H1 (cell line): Measurements from ENCODE around the gene SMAP2. TPM values are rescaled to one million over a fixed set of nuclear protein-coding genes. Genes with fewer than 3 reads are reported as not detected.

Source experiments
- CTCF ChIA-PET: fragments of 300-600 bp; sonication (Branson Sonifier 250); formaldehyde crosslinking; loops from one replicate; lab custom pipeline; 2021; ENCODE audit not compliant: partially characterized antibody; lab: Charles Lee
- POLR2A ChIA-PET: fragments of 300-600 bp; sonication (Branson Sonifier 250); formaldehyde crosslinking; loops from one replicate; lab custom pipeline; 2021; ENCODE audit warnings: inconsistent platforms; ENCODE audit not compliant: partially characterized antibody; lab: Charles Lee
- DNase-seq, 2 experiments: peaks; one replicate each; pipeline versions ENCODE4 v3.0.0 to v3.0.0-alpha.2; 2010 to 2022; ENCODE audit warnings: low spot score in 2 of 2, low read depth in 1 of 2, mixed read lengths in 1 of 2
- FAIRE-seq: peaks from 2 replicates; lab custom pipeline; 2011; peaks lifted over from hg19 to GRCh38; lab: Jason Lieb, UNC
- H2AFZ ChIP-seq: 2 replicates; pipeline ENCODE4 v1.8.1; 2012; ENCODE audit warnings: low read length, inconsistent platforms
- H2AK5ac ChIP-seq: 2 replicates; pipeline ENCODE4 v1.6.1; 2013; ENCODE audit warnings: low read depth, low read length
- H2BK120ac ChIP-seq: replicated peaks from 2 replicates; pipeline ENCODE3; 2013; ENCODE audit warnings: low read depth, low read length, inconsistent platforms
- H2BK12ac ChIP-seq: 2 replicates; pipeline ENCODE4 v1.6.1; 2013; ENCODE audit warnings: low read depth, low read length
- H2BK15ac ChIP-seq: 2 replicates; pipeline ENCODE4 v1.6.1; 2013; ENCODE audit warnings: low read length
- H2BK20ac ChIP-seq: 2 replicates; pipeline ENCODE4 v1.6.1; 2013; ENCODE audit warnings: low read length
- H2BK5ac ChIP-seq: 2 replicates; pipeline ENCODE4 v1.6.1; 2013; ENCODE audit warnings: low read depth, low read length
- H3K14ac ChIP-seq: 2 replicates; pipeline ENCODE4 v1.6.1; 2013; ENCODE audit warnings: inconsistent platforms; ENCODE audit not compliant: insufficient read length
- H3K18ac ChIP-seq: 2 replicates; pipeline ENCODE4 v1.6.1; 2013; ENCODE audit warnings: low read length; ENCODE audit errors: extremely low read depth
- H3K23ac ChIP-seq: 2 replicates; pipeline ENCODE4 v1.6.1; 2013; ENCODE audit warnings: inconsistent platforms; ENCODE audit not compliant: insufficient read length
- H3K23me2 ChIP-seq: 2 replicates; pipeline ENCODE4 v1.6.1; 2013; ENCODE audit warnings: low read depth, low read length
- H3K27ac ChIP-seq: 2 replicates; pipeline ENCODE4 v1.6.1; 2011; ENCODE audit warnings: low read depth, low read length, inconsistent platforms
- H3K27me3 ChIP-seq, 4 experiments: replicated peaks in 1 of 4; 1 replicate in 1 of 4; 2 replicates in 3 of 4; pipeline versions ENCODE4 v1.6.1 to v1.8.1; 2011 to 2013; ENCODE audit warnings: low read length in 3 of 4, mild to moderate bottlenecking in 3 of 4, inconsistent platforms in 2 of 4, mixed read lengths in 2 of 4, moderate library complexity in 1 of 4; ENCODE audit not compliant: control insufficient read depth in 3 of 4, insufficient read depth in 3 of 4; ENCODE audit errors: extremely low read depth in 1 of 4
- H3K36me3 ChIP-seq, 4 experiments: 2 replicates each; pipeline versions ENCODE4 v1.6.1 to v1.8.1; 2011 to 2013; ENCODE audit warnings: mild to moderate bottlenecking in 4 of 4, low read length in 3 of 4, moderate library complexity in 2 of 4, control low read depth in 1 of 4, inconsistent platforms in 1 of 4; ENCODE audit not compliant: insufficient read depth in 4 of 4, control insufficient read depth in 2 of 4
- H3K4ac ChIP-seq: replicated peaks from 2 replicates; pipeline ENCODE3; 2013; ENCODE audit warnings: low read length, low read depth, mixed read lengths, inconsistent platforms; ENCODE audit not compliant: insufficient read length
- H3K4me1 ChIP-seq, 4 experiments: replicated peaks in 1 of 4; 1 replicate in 1 of 4; 2 replicates in 3 of 4; pipeline versions ENCODE4 v1.6.1 to v1.8.1; 2011 to 2013; ENCODE audit warnings: low read length in 3 of 4, inconsistent platforms in 2 of 4, mixed read lengths in 1 of 4; ENCODE audit not compliant: insufficient read depth in 4 of 4, control insufficient read depth in 3 of 4
- H3K4me2 ChIP-seq, 2 experiments: 2 replicates each; pipeline versions ENCODE4 v1.6.1 to v1.8.1; 2011 to 2013; ENCODE audit warnings: low read depth in 2 of 2, low read length in 2 of 2, control low read depth in 1 of 2, inconsistent platforms in 1 of 2, mild to moderate bottlenecking in 1 of 2; ENCODE audit not compliant: insufficient read depth in 1 of 2
- H3K4me3 ChIP-seq, 4 experiments: fragments of 200-600, 300-600 bp in 1 of 4; sonication (generic), shearing (Covaris generic), sonication (Bioruptor Twin) in 1 of 4; 2 replicates each; pipeline versions ENCODE4 v1.5.1 to v1.8.1; 2011 to 2016; ENCODE audit warnings: low read length in 4 of 4, low read depth in 3 of 4, control low read depth in 2 of 4, inconsistent platforms in 2 of 4, mild to moderate bottlenecking in 2 of 4, mixed read lengths in 1 of 4, moderate library complexity in 1 of 4; ENCODE audit not compliant: insufficient read depth in 2 of 4; ENCODE audit errors: extremely low read depth in 1 of 4
- H3K56ac ChIP-seq: replicated peaks from 2 replicates; pipeline ENCODE3; 2013; ENCODE audit warnings: low read depth, mild to moderate bottlenecking, mixed read lengths, low read length, inconsistent platforms; ENCODE audit not compliant: insufficient read length
- H3K79me1 ChIP-seq: 2 replicates; pipeline ENCODE4 v1.6.1; 2013; ENCODE audit warnings: low read depth, low read length, control low read depth
- H3K79me2 ChIP-seq, 2 experiments: 2 replicates each; pipeline versions ENCODE4 v1.6.1 to v1.8.1; 2012 to 2013; ENCODE audit warnings: low read length in 2 of 2, mild to moderate bottlenecking in 2 of 2, inconsistent platforms in 1 of 2; ENCODE audit not compliant: insufficient read depth in 2 of 2, control insufficient read depth in 1 of 2
- H3K9ac ChIP-seq, 4 experiments: replicated peaks in 1 of 4; 1 replicate in 1 of 4; 2 replicates in 3 of 4; pipeline versions ENCODE4 v1.6.1 to v1.8.1; 2011 to 2013; ENCODE audit warnings: low read depth in 3 of 4, low read length in 3 of 4, control low read depth in 2 of 4, mild to moderate bottlenecking in 2 of 4, moderate library complexity in 2 of 4, inconsistent platforms in 1 of 4; ENCODE audit errors: extremely low read depth in 1 of 4
- H3K9me3 ChIP-seq, 2 experiments: 2 replicates each; pipeline versions ENCODE4 v1.6.1 to v1.8.1; 2012 to 2013; ENCODE audit warnings: mild to moderate bottlenecking in 2 of 2, moderate library complexity in 2 of 2, control low read depth in 1 of 2, inconsistent platforms in 1 of 2, low read depth in 1 of 2, low read length in 1 of 2, mixed read lengths in 1 of 2; ENCODE audit not compliant: insufficient read depth in 2 of 2
- H4K20me1 ChIP-seq, 2 experiments: replicated peaks in 1 of 2; 2 replicates each; pipeline versions ENCODE3 to v1.8.1; 2011 to 2013; ENCODE audit warnings: inconsistent platforms in 2 of 2, low read length in 2 of 2, mild to moderate bottlenecking in 1 of 2; ENCODE audit not compliant: insufficient read depth in 2 of 2, control insufficient read depth in 1 of 2
- H4K5ac ChIP-seq: 2 replicates; pipeline ENCODE4 v1.6.1; 2013; ENCODE audit warnings: low read length, low read depth, mixed read lengths, inconsistent platforms; ENCODE audit not compliant: insufficient read length
- H4K8ac ChIP-seq: 2 replicates; pipeline ENCODE4 v1.8.0; 2013; ENCODE audit warnings: mild to moderate bottlenecking, moderate library complexity, low read length, inconsistent platforms; ENCODE audit not compliant: insufficient read depth; ENCODE audit errors: extremely low read depth
- H4K91ac ChIP-seq: replicated peaks from 2 replicates; pipeline ENCODE3; 2013; ENCODE audit warnings: low read length, mixed read lengths, inconsistent platforms; ENCODE audit not compliant: insufficient read length
- ASH2L ChIP-seq: fragments of 200-600, 300-600 bp; sonication (generic); IDR thresholded peaks from one replicate; pipeline ENCODE4 v1.7.1; 2017; ENCODE audit warnings: low read length
- EP300 ChIP-seq, 2 experiments: IDR thresholded peaks; 1 replicate in 1 of 2; 2 replicates in 1 of 2; pipeline ENCODE4 v1.6.1; 2011 to 2012; ENCODE audit warnings: low read depth in 2 of 2, low read length in 2 of 2, mild to moderate bottlenecking in 2 of 2, borderline replicate concordance in 1 of 2, inconsistent platforms in 1 of 2, moderate library complexity in 1 of 2
- NANOG ChIP-seq: IDR thresholded peaks from 2 replicates; pipeline ENCODE4 v1.6.1; 2011; ENCODE audit warnings: low read length, low read depth, mild to moderate bottlenecking, inconsistent platforms; ENCODE audit not compliant: insufficient read depth, poor library complexity, severe bottlenecking
- PHF8 ChIP-seq: fragments of 200-600 bp; sonication (generic); conservative IDR thresholded peaks from 2 replicates; pipeline ENCODE4 v1.7.1; 2012; ENCODE audit warnings: low read depth, mild to moderate bottlenecking, inconsistent platforms, low read length, moderate library complexity
- POU5F1 ChIP-seq: IDR thresholded peaks from 2 replicates; pipeline ENCODE4 v1.6.1; 2011; ENCODE audit warnings: low read depth, mild to moderate bottlenecking, low read length, moderate library complexity
- RFX5 ChIP-seq: IDR thresholded peaks from 2 replicates; pipeline ENCODE4 v1.6.1; 2011; ENCODE audit warnings: low read depth, low read length, improper control_type of control experiment, borderline replicate concordance
- SIRT6 ChIP-seq: IDR thresholded peaks from one replicate; pipeline ENCODE4 v1.7.1; 2012; ENCODE audit warnings: low read length, inconsistent platforms
- TAF1 ChIP-seq: IDR thresholded peaks from 2 replicates; pipeline ENCODE4 v1.6.1; 2011; ENCODE audit warnings: mild to moderate bottlenecking, low read depth, low read length
- WGBS, 2 experiments: shearing (Covaris generic) in 1 of 2; methylation state at CpG; one replicate each; pipeline versions ENCODE4 v1.1.6 to v1.1.7; 2013 to 2015; ENCODE audit warnings: low lambda C conversion rate in 2 of 2, mixed read lengths in 2 of 2, inconsistent platforms in 1 of 2, low coverage in 1 of 2, missing lambda C conversion rate in 1 of 2; ENCODE audit not compliant: insufficient replicate concordance in 2 of 2, insufficient coverage in 1 of 2, insufficient read length in 1 of 2; ENCODE audit errors: extremely low coverage in 1 of 2, missing lambda C conversion rate in 1 of 2; 5-methylcytosine and 5-hydroxymethylcytosine counted together
- polyA plus RNA-seq, 7 experiments: library from polyadenylated mRNA; depleted of rRNA in 3 of 7; stranded (reverse) in 5 of 7; unstranded in 2 of 7; fragments of >200 nt in 5 of 7; fragments of 200-250 nt in 2 of 7; gene quantifications; 1 replicate in 5 of 7; 2 replicates in 1 of 7; 4 replicates in 1 of 7; pipeline versions ENCODE4 v1.2.1 to v1.2.3, GENCODE V29; 2011 to 2013; ENCODE audit warnings: missing spikeins in 2 of 7, mixed read lengths in 2 of 7
- total RNA-seq: library from RNA; stranded (reverse); fragmentation: NEBNext Ultra II Directional; extraction: Animal tissue kit (Norgen Biotek cat#: 25700); gene quantifications from 2 replicates; pipeline ENCODE4 v1.2.1, GENCODE V29; 2021
- TF ChIP-seq, protein P1 (sequence below): IDR thresholded peaks from 2 replicates; pipeline ENCODE4 v1.6.1; 2012; ENCODE audit warnings: inconsistent platforms
- TF ChIP-seq, protein P2 (sequence below), 3 experiments: IDR thresholded peaks; 1 replicate in 2 of 3; 2 replicates in 1 of 3; pipeline versions ENCODE4 v1.5.1 to v1.6.1; 2011; ENCODE audit warnings: low read length in 3 of 3, mild to moderate bottlenecking in 3 of 3, inconsistent platforms in 2 of 3, low read depth in 1 of 3, moderate library complexity in 1 of 3; ENCODE audit not compliant: insufficient read depth in 1 of 3; ENCODE audit errors: control extremely low read depth in 1 of 3

Gene SMAP2
- total and polyA plus RNA-seq, 2 of the 8 experiments (the other 6 are each of a cell fraction or from before 2014, with no cell fraction given): 4.3 to 5.5 TPM

DNA sequence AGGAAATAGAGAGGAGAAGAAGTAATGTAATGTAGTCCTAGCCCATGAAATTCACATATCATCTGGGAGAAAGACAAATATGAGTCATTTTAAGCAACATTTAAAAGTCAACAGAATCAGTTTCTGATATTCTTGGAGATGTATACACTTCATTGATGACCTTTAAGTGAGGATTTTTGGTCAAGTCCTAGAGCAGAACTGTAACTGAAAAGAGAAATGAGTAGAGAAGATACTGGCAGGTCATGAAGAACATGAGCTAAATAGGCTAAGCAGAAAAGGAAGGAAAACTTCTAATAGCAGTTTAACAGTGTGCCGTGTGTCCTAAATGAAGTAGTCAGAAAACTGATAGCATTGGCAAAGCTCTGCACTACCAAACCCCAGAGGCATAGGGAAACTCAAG lies 81.3 kb downstream of the SMAP2 start:
- H3K14ac ChIP-seq: no peak overlapping the region
- peaks cover 29 to 50% of the 10 kb centered on the region in 2 experiments for H3K9me3 ChIP-seq
- no peak overlapping the region for H3K4ac ChIP-seq
- H2BK20ac ChIP-seq: no peak overlapping the region
- H3K36me3 ChIP-seq: peaks cover 3 to 68% (median 28%) of the 10 kb centered on the region in 4 experiments; a peak in 6 of 8 replicates
- H3K4me2 ChIP-seq: no peak overlapping the region
- 91% methylated on average over 1 of the region's 1 CpG; no CpG with 5 or more reads in 1 of the 2 experiments for WGBS, 2 experiments
- H3K18ac ChIP-seq: no peak overlapping the region
- H3K79me2 ChIP-seq: peaks cover 0 to 6% of the 10 kb centered on the region in 2 experiments; a peak in 1 of 4 replicates
- DNase-seq (no peak), FAIRE-seq (no peak)
- H3K56ac ChIP-seq: no peak overlapping the region
- no peak overlapping the region for H4K5ac ChIP-seq
- H2BK15ac ChIP-seq: no peak overlapping the region
- H2AK5ac ChIP-seq: no peak overlapping the region
- H4K91ac ChIP-seq: no peak overlapping the region
- CTCF ChIA-PET: no interaction called here
- H3K23me2 ChIP-seq: peaks cover 8% of the 10 kb centered on the region; the same call in 1 of the 2 replicates
- H4K20me1 ChIP-seq: no peaks in the 10 kb centered on the region
- H4K8ac ChIP-seq: no peak overlapping the region
- no peaks in the 10 kb centered on the region for H3K27me3 ChIP-seq
- no peak overlapping the region for H2BK120ac ChIP-seq
- no peak overlapping the region for H3K9ac ChIP-seq
- H3K4me3 ChIP-seq: no peak overlapping the region
- POLR2A ChIA-PET: no interaction called here
- no peak overlapping the region for H3K27ac ChIP-seq
- no peaks in the 10 kb centered on the region for H3K79me1 ChIP-seq
- no peak overlapping the region for H3K23ac ChIP-seq
- peaks cover 0 to 8% (median 2%) of the 10 kb centered on the region in 4 experiments; a peak in 5 of 7 replicates for H3K4me1 ChIP-seq
- H2AFZ ChIP-seq: no peak overlapping the region
- H2BK12ac ChIP-seq: no peak overlapping the region
- H2BK5ac ChIP-seq: no peak overlapping the region
- TF ChIP-seq ASH2L (no peak), SIRT6 (no peak), POU5F1 (no peak), PHF8 (no peak), TAF1 (no peak), NANOG (no peak), EP300 (IDR thresholded peaks at IDR 0.05; ENCODE audit: borderline replicate concordance in 1 of 2, low read depth in 2 of 2, low read length in 2 of 2) (no peak), RFX5 (no peak)
- TF ChIP-seq, protein P1, sequence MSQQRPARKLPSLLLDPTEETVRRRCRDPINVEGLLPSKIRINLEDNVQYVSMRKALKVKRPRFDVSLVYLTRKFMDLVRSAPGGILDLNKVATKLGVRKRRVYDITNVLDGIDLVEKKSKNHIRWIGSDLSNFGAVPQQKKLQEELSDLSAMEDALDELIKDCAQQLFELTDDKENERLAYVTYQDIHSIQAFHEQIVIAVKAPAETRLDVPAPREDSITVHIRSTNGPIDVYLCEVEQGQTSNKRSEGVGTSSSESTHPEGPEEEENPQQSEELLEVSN: no peak
- TF ChIP-seq, protein P2, sequence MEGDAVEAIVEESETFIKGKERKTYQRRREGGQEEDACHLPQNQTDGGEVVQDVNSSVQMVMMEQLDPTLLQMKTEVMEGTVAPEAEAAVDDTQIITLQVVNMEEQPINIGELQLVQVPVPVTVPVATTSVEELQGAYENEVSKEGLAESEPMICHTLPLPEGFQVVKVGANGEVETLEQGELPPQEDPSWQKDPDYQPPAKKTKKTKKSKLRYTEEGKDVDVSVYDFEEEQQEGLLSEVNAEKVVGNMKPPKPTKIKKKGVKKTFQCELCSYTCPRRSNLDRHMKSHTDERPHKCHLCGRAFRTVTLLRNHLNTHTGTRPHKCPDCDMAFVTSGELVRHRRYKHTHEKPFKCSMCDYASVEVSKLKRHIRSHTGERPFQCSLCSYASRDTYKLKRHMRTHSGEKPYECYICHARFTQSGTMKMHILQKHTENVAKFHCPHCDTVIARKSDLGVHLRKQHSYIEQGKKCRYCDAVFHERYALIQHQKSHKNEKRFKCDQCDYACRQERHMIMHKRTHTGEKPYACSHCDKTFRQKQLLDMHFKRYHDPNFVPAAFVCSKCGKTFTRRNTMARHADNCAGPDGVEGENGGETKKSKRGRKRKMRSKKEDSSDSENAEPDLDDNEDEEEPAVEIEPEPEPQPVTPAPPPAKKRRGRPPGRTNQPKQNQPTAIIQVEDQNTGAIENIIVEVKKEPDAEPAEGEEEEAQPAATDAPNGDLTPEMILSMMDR (IDR thresholded peaks at IDR 0.05; ENCODE audit: control extremely low read depth in 1 of 3, insufficient read depth in 1 of 3, low read depth in 1 of 3, low read length in 3 of 3): no peak
